ENCODE results near the gene ITSN1.

DNA sequence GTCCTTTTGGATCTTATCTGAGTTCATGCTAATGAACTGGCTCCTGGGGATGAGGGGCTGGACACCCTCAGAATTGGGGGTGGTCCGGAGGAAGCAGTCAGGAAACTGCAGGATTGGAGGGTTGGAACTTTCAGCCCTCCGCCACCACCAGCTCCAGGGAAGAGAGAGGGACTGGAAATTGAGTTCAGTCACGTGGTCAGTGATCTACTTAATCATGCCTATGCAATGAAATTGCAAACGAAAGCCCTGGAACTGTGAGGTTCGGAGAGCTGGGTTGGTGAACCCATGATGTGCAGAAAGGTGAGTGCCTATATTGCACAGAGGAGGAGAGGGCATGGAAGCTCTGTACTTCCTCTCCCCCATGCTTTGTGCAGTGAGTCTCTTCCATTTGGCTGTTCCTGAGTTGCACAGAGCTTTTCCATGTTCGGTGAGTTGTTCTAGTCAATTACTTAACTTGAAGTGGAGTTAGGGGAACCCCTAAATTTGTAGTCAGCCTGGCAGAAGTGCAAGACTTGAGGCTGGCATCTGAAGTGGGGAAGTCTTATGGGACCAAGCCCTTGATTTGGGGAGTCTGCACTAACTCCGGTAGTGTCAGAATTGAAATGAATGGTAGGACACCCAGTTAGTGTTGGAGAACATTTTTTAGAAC is 16.7 kb downstream of the ITSN1 start:
- TF ChIP-seq POLR2A (IDR thresholded peaks at IDR 0.05; ENCODE audit: insufficient read depth in 1 of 2, low read depth in 2 of 2, low read length in 2 of 2) (no peak), EP300 (IDR thresholded peaks at IDR 0.05; ENCODE audit: low read depth in 2 of 2, low read length in 2 of 2) (no peak), EP300 (CRISPR knock-in tag; IDR thresholded peaks at IDR 0.05; ENCODE audit: borderline replicate concordance) (no peak), FOXJ3 (CRISPR knock-in tag; IDR thresholded peaks at IDR 0.05; ENCODE audit: borderline replicate concordance) (no peak), JUN (CRISPR knock-in tag; IDR thresholded peaks at IDR 0.05) (no peak), KDM1A (CRISPR knock-in tag; IDR thresholded peaks at IDR 0.05) (no peak), SRF (IDR thresholded peaks at IDR 0.05; ENCODE audit: low read depth, low read length) (no peak), SETDB1 (CRISPR knock-in tag; IDR thresholded peaks at IDR 0.05; ENCODE audit: borderline replicate concordance) (no peak)
